NCI-H2081 treated with DMSO at 0.1 percent for 48 hours (cell line): ENCODE results near the gene IRF7.
"Not testable (repeated sequence)": the region's sequence is repeated elsewhere in the genome, so short reads cannot be mapped to it uniquely, and the experiment has no call there.

ENCODE experiments used
- DNase-seq: peaks from one replicate; lab custom pipeline; 2025; lab: John Stamatoyannopoulos, UW

IRF7 gene

GRCh38 chr11:581342-581741 lies 34.4 kb downstream of the IRF7 start:
- DNase-seq: no peak

DNA sequence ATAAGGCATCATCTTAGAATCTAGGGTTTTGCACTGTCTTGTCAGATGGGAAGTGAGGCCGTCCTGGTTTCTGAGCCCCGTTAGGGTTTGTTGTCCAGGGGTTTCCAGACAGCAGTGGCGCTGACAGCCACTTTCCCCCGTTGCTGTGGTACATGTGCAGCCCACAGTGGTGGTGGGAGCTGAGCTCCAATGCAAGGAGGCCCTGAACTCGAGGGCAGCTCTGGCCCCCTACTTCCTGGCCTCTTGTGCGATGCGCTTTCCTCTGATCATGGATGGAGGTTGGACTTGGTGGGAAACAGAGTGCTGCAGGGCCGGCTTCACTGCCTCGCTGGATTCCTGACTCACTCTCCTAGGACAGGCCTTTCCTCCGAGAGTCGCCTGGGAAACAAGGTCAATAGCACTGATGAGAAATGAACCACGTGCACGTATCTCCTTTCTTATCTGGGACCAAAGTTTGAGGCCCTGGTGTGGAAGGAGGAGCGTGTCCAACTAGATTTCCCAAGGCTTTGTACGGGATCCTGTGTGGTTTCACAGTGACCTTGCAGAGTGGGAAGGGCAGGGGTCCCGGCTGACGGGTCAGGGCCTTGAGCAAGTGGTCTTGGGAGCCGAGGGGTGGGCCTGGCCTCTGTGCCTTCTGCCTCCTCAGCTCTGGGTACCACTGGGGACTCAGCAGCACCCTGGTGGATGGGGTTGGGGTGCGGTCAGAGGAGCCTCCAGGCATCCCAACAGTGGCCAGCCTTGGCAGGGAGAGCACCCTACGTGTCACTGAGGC lies 35.7 kb downstream of the IRF7 start:
- no peak for DNase-seq

GRCh38 chr11:578276-579035 lies 37.3 kb downstream of the IRF7 start:
- DNase-seq: no peak

GRCh38 chr11:577611-577894 lies 38.2 kb downstream of the IRF7 start:
- no peak for DNase-seq

GRCh38 chr11:576811-577610 lies 38.7 kb downstream of the IRF7 start:
- DNase-seq: no peak

DNA sequence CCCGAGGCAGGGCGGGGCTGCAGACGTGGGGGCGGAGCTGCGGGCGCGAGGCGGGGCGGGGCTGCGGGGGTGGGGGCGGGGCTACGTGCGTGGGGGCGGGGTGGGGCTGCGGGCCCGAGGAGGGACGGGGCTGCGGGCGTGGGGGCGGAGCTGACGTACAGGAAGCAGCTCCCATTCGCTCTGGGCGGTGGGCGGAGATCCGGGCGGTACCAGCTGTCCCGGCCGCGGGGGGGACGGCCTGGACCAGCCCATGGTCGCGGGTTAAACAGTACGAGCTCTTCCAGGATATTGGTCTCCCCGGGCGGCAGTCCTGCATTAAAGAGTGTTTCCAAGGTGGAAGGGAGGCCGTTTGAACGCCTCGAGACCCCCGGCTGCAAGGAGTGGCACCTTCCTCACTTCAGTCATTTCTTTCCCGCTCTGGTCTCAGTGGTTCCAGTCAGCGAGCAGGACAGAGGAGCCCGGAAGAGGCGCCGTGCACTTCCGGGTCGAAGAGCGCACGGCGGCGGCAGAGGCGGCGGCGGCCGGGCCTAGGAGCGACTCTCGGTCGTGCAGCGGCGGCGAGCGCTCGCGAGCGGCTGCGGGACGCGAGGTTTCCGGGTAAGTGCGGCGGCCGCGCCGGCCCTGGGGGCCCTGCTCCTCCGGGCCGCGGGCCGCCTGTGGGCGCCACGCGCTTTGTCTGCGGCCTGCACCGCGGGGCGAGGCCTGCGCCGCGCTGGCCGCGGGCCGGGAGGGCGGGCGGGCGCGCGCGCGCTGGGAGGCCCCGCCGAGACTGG lies 39.6 kb downstream of the IRF7 start, which contains the start of gene PHRF1:
TSS of gene PHRF1 (plus strand) at position 475 of the 773 bp plus-strand sequence. CDS start 5,043 bp downstream, outside the sequence.
- peak; percentile 90 for DNase-seq

- DNase-seq: peak; percentile 57
Observed at GRCh38 chr11:575313-575995, 40.3 kb downstream of the IRF7 start.

GRCh38 chr11:574632-575312 lies 41.0 kb downstream of the IRF7 start:
- DNase-seq: no peak

DNA sequence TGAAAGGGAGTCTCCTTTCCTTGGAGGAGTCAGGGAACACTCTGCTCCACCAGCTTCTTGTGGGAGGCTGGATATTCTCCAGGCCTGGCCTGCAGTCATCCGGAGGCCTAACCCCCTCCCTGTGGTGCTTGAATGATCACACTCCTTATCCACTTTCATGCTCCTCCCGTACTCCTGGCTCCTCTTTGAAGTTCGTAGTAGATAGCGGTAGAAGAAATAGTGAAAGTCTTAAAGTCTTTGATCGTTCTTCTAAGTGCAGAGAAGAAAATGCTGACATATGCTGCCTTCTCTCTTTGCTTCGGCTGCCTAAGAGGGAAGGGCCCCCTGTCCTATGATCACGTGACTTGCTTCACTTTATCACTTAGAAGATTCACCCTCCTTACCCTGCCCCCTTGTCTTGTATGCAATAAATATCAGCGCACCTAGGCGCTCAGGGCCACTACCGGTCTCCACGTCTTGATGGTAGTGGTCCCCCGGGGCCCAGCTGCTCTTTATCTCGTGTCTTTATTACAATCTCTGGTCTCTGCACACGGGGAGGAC lies 41.6 kb downstream of the IRF7 start:
- not testable (repeated sequence) for DNase-seq

DNA sequence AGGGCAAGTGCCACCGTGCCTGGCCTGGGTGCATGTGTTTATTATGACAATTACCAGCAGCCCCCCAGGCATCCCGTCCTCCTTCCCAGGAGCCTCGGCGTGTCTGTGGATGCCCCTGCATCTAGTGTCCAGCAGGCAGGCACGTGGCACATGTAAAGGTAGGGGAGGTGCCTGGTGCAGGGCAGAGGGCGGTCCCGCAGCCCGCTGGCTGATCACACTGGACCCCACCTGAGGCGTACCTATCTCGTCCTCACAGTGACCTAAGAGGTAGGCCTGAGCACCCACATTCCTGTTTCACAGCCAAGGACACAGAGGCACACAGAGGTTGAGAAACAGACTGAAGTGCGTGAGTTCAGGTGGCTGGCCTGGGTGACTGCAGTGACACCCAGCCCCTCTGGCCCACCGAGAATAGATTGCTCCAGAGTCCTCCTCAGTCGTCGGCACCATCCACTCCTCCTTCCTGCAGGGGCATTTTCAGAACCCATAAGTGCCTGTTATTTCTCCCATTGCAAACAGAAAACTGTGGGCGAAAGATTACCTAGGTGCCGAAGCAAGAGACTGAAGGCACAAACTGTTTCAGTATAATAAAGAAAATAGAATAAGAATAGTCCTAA lies 42.5 kb downstream of the IRF7 start:
- DNase-seq: no peak

DNA sequence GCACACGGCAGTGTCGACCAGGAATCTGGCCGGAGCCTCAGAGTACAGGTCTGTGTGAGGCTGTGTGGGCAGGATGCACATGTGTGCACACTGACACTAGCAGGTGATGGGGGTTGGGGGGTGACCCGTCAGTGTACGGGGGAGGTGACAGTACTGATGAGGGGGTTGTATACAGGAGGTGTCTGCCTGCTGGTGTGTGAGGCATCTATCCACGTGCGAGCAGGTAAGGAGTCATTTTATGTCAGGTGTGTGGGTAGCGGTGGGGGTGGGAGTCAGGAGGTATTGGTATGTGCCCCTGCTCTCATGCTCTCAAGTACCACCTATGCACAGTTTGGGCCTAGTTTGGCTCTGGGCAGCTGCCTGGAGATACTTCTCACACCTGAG lies 44.0 kb downstream of the IRF7 start:
- no peak for DNase-seq

GRCh38 chr11:569158-569885 lies 46.4 kb downstream of the IRF7 start:
- no peak for DNase-seq

DNA sequence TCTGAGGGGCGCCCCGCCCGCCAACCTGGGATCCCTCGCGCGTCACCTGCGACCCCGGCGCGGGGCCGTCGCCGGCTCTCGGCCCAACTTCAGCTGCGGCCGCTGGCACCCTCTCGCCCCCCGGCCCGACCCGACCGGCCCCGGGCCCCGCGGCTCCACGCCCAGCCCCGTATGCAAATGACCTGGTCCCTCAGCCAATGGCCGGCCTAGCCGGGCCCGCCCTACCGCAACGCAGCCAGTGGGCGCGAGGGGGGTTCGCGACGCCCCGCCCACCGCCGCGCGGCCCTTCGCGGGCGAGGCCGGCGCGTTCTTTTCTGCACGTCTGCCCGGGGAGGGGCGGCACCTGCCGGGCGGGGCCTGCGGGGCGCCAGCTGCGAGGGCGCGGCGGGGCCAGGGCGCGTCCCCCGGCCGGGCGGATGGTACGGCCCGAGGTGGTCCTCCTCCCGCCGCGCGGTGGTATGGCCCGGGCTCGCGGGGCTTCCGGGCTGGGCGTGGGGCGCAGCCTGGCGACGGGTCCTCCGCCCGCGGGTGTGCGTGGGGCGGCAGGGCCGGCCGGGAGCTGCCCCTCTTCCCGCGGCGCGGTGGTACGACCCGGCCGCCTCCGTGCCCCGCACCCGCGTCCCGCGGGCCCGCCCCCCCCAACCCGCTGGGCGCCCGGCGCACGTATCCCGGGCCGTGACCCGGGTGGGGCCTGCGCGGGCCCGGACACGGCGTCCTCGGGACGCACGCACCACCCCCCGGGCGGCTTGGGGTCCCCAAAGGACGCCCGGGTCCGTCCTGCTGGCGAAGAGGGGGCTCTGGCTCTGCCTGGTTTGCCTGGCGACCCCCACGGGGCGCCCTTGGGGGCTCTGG lies 47.2 kb downstream of the IRF7 start:
- peak; percentile 74 for DNase-seq

GRCh38 chr11:567629-568292 lies 48.0 kb downstream of the IRF7 start:
- no peak for DNase-seq

- no peak for DNase-seq
Observed at GRCh38 chr11:567011-567628, 48.6 kb downstream of the IRF7 start.

- no peak for DNase-seq
Observed at GRCh38 chr11:565921-566509, 49.7 kb downstream of the IRF7 start.
